Adrenal gland (tissue), 12 donors: ENCODE measurements around the gene NCOA1. TPM values are rescaled to one million over a fixed set of nuclear protein-coding genes. Genes with fewer than 3 reads are reported as not detected.
A peak's percentile ranks its signal among the peaks of the same experiment; 100 is the strongest.

Experiments
- DNase-seq, 7 donors: peaks; one replicate each; pipeline ENCODE4 v3.0.0-alpha.2; 2019 to 2020
- H3K27ac ChIP-seq, 5 donors: fragments of 200-600 bp; sonication (generic) in 4 of 5; 1 replicate in 3 of 5; 2 replicates in 2 of 5; pipeline versions ENCODE4 v1.5.1 to v1.8.0; 2016 to 2020; ENCODE audit warnings: mild to moderate bottlenecking in 1 of 5
- H3K27me3 ChIP-seq: fragments of 200-600 bp; 2 replicates; pipeline ENCODE4 v1.8.0; 2021
- H3K36me3 ChIP-seq, 2 donors: fragments of 200-600 bp; replicated peaks in 1 of 2; 1 replicate in 1 of 2; 2 replicates in 1 of 2; pipeline versions ENCODE4 v1.5.1 to v1.8.0; 2018 to 2022
- H3K4me1 ChIP-seq, 2 donors: fragments of 200-600 bp; replicated peaks in 1 of 2; 1 replicate in 1 of 2; 2 replicates in 1 of 2; pipeline versions ENCODE4 v1.5.1 to v1.8.0; 2018 to 2021
- H3K4me3 ChIP-seq, 4 donors: fragments of 200-600 bp; sonication (generic) in 3 of 4; one replicate each; pipeline ENCODE4 v1.5.1; 2016 to 2018
- H3K9me3 ChIP-seq, 3 donors: fragments of 200-600 bp; sonication (generic) in 1 of 3; replicated peaks in 1 of 3; 1 replicate in 2 of 3; 2 replicates in 1 of 3; pipeline versions ENCODE4 v1.5.1 to v1.8.0; 2016 to 2021
- POLR2A ChIP-seq, 2 donors: fragments of 450-650 bp; IDR thresholded peaks; one replicate each; pipeline ENCODE4 v1.6.1; 2017; ENCODE audit warnings: antibody characterized with exemption in 2 of 2, mild to moderate bottlenecking in 2 of 2, moderate library complexity in 1 of 2
- WGBS, 4 donors: extraction: QIAGEN DNeasy Blood & Tissue Kit in 2 of 4; methylation state at CpG; one replicate each; pipeline versions ENCODE4 v1.1.5 to v1.1.7; 2013 to 2017; 5-methylcytosine and 5-hydroxymethylcytosine counted together
- intact Hi-C, 2 donors: fragments of 100-400 bp; cut with DNase I; formaldehyde crosslinking; loops; one replicate each; pipeline versions ENCODE4 v1.14.1 to v1.15.0; 2022 to 2023
- polyA plus RNA-seq, 3 donors: library from polyadenylated mRNA; stranded (reverse); fragments of 200-250 nt in 2 of 3; fragments of 350-450 nt in 1 of 3; fragmentation: Illumina TruSeq in 1 of 3; extraction: RNeasy Lipid Tissue Mini Kit (QIAGEN cat#74804) in 1 of 3; gene quantifications; one replicate each; pipeline ENCODE4 v1.2.3, GENCODE V29; 2013 to 2014
- total RNA-seq, 9 donors: library from RNA; depleted of rRNA in 4 of 9; stranded (reverse); fragments of >200 nt in 4 of 9; fragments of 120-200 nt in 1 of 9; fragmentation: NEBNext Ultra II Directional in 1 of 9; extraction: Animal tissue kit (Norgen Biotek cat#: 25700) in 1 of 9; gene quantifications; one replicate each; pipeline versions ENCODE4 v1.1.0 to v1.2.4, GENCODE V29; 2013 to 2023
- TF ChIP-seq, protein P1 (sequence below), 6 experiments: fragments of 450-650 bp in 4 of 6; fragments of 200-600 bp in 2 of 6; sonication (generic) in 1 of 6; IDR thresholded peaks; 1 replicate in 5 of 6; 2 replicates in 1 of 6; pipeline versions ENCODE4 v1.5.1 to v1.8.0; 2016 to 2021; ENCODE audit warnings: antibody characterized with exemption in 6 of 6, mild to moderate bottlenecking in 2 of 6, moderate library complexity in 1 of 6
- donor health status: healthy with polysubstance abuse.
- donor health status: Bipolar disorder and iron deficiency.
- donor health status: DM: yes; HTN: yes; CAD: no.
- donor health status: DM: no; HTN: no; CAD: no.
- donor health status: DM: no; HTN: no; CAD: no.
- donor health status: DM: yes; HTN: yes; CAD: no.

The NCOA1 gene
- total and polyA plus RNA-seq, 12 donors, result 13.6 to 85.5 (median 43.6) TPM

GRCh38 chr2:24496959-24497358 lies 5.9 kb downstream of the NCOA1 start:
- Histone ChIP-seq H3K36me3 (no peaks in the 10 kb centered on the region), H3K9me3 (no peaks in the 10 kb centered on the region), H3K27me3 (no peaks in the 10 kb centered on the region), H3K4me3 (no peak overlapping the region), H3K27ac (no peak overlapping the region), H3K4me1 (peaks cover 7 to 51% of the 10 kb centered on the region in 2 donors)
- DNase-seq, result no peak
- WGBS, 4 donors, result 83 to 91% (median 85%) methylated on average over 4 of the region's 4 CpGs
- intact Hi-C loops, result loop anchor here in 1 of 2 donors (10.0 kb wide), 1 partner anchor 298 kb away; the partner anchor contains the start of genes CENPO and PTRHD1
- no peak for TF ChIP-seq POLR2A (IDR thresholded peaks at IDR 0.05)

DNA sequence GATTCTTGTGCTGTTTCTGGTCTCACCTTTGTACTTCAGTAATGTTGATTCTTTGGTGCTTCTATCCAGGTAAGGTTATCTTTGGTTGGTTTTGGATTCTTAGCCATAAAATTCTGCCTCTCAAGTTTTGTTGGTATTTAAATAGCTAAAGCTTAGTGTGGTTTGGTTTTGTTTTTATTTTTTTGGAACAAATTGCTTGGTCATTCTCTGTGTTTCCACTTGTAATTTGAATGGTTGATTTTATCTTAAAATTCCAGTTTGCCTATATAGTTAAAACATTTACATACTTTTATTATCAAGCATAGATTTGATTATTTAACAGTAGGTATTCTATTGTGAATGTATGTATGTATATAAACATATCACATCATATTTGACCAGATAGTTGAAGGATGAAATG lies 6.6 kb downstream of the NCOA1 start:
- no peaks in the 10 kb centered on the region for H3K36me3 ChIP-seq
- H3K4me3 ChIP-seq, result no peak overlapping the region
- no peak for TF ChIP-seq POLR2A (IDR thresholded peaks at IDR 0.05)
- intact Hi-C loops, result loop anchor here in 1 of 2 donors (10.0 kb wide), 1 partner anchor 297 kb away; the partner anchor contains the start of genes CENPO and PTRHD1
- H3K9me3 ChIP-seq, result no peaks in the 10 kb centered on the region
- H3K27me3 ChIP-seq, result no peaks in the 10 kb centered on the region
- H3K4me1 ChIP-seq, result peaks cover 7 to 55% of the 10 kb centered on the region in 2 donors
- peak overlapping the region in 1 of 5 donors; percentile 6 for H3K27ac ChIP-seq
- DNase-seq, result no peak

GRCh38 chr2:24498121-24498520 lies 7.1 kb downstream of the NCOA1 start:
- Histone ChIP-seq H3K9me3 (no peaks in the 10 kb centered on the region), H3K4me1 (peaks cover 4 to 53% of the 10 kb centered on the region in 2 donors), H3K27me3 (no peaks in the 10 kb centered on the region), H3K27ac (peak overlapping the region in 1 of 5 donors; percentile 6), H3K4me3 (no peak overlapping the region), H3K36me3 (no peaks in the 10 kb centered on the region)
- WGBS, 4 donors, result 85 to 88% (median 87%) methylated on average over 4 of the region's 4 CpGs
- TF ChIP-seq, protein P1, sequence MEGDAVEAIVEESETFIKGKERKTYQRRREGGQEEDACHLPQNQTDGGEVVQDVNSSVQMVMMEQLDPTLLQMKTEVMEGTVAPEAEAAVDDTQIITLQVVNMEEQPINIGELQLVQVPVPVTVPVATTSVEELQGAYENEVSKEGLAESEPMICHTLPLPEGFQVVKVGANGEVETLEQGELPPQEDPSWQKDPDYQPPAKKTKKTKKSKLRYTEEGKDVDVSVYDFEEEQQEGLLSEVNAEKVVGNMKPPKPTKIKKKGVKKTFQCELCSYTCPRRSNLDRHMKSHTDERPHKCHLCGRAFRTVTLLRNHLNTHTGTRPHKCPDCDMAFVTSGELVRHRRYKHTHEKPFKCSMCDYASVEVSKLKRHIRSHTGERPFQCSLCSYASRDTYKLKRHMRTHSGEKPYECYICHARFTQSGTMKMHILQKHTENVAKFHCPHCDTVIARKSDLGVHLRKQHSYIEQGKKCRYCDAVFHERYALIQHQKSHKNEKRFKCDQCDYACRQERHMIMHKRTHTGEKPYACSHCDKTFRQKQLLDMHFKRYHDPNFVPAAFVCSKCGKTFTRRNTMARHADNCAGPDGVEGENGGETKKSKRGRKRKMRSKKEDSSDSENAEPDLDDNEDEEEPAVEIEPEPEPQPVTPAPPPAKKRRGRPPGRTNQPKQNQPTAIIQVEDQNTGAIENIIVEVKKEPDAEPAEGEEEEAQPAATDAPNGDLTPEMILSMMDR (IDR thresholded peaks at IDR 0.05), result no peak
- TF ChIP-seq POLR2A (IDR thresholded peaks at IDR 0.05), result no peak
- intact Hi-C loops, result loop anchor here in 1 of 2 donors (10.0 kb wide), 1 partner anchor 297 kb away; the partner anchor contains the start of genes CENPO and PTRHD1
- DNase-seq, result no peak

DNA sequence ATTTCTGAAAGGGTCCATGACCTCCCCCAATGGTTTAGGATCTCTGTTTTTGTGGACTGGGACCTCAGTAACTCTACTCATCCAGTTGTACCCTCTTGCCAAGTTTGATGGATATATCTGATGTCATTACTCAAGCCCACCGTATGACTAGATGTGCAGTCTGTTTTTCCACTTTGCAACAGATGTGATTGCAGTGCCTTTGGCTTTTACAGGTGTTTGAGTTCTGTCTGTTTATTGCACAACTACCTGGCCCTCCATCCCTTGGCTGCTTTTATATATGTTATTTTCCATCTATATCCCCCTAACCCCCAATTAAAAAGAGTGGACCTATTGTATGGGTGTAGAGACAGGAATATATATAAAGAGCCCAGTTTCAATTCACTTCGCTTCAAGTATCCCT lies 10.8 kb downstream of the NCOA1 start:
- H3K27ac ChIP-seq, result no peak overlapping the region
- H3K9me3 ChIP-seq, result no peaks in the 10 kb centered on the region
- WGBS, 4 donors, result 75 to 90% (median 81%) methylated on average over 2 of the region's 2 CpGs
- intact Hi-C loops, result no loop called here
- peaks cover 0 to 23% of the 10 kb centered on the region in 2 donors for H3K4me1 ChIP-seq
- TF ChIP-seq, protein P1 (IDR thresholded peaks at IDR 0.05), result no peak
- no peak for TF ChIP-seq POLR2A (IDR thresholded peaks at IDR 0.05)
- no peaks in the 10 kb centered on the region for H3K27me3 ChIP-seq
- no peaks in the 10 kb centered on the region for H3K36me3 ChIP-seq
- DNase-seq, result no peak
- no peak overlapping the region for H3K4me3 ChIP-seq

DNA sequence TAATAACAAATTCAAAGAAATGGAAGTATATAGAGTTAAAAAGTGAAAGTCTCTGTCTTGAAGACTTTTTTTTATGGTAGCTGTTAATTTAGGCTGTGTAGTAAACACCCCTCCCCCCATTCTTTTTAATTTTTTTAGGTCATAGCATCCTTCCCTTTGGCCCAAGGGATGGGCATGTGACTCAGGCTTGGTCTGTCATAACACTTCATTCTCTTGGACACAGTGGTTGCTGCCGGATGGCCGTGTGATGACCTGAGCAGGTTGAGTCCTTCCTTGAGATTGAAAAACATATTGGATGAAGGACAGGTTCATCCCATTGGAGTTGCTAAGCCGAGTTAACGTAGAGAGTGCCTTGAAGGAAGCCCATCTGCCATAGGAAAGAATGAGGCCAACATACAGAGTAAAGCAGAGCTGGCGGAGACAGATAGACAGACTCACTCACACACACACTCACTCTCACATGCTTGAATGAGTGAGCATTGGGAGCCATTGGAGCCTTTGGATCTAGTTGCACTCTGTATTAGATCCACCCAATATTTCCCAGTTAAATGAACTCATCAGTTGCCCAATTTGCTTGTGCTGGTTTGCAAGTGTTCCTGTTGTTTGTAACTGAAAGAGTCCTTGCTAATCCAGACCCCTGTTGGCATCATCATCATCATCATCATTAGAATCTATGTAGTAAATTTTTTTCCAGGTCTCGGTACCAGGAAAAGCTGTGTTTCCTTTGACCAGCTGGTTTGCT lies 14.7 kb downstream of the NCOA1 start:
- peaks cover 9 to 28% of the 10 kb centered on the region in 2 donors for H3K4me1 ChIP-seq
- intact Hi-C loops, result no loop called here
- H3K4me3 ChIP-seq, result no peak overlapping the region
- DNase-seq, result no peak
- no peak overlapping the region for H3K27ac ChIP-seq
- no peaks in the 10 kb centered on the region for H3K27me3 ChIP-seq
- no peaks in the 10 kb centered on the region for H3K9me3 ChIP-seq
- H3K36me3 ChIP-seq, result no peaks in the 10 kb centered on the region
- WGBS, 4 donors, result 82 to 91% (median 86%) methylated on average over 6 of the region's 6 CpGs
- TF ChIP-seq, protein P1 (IDR thresholded peaks at IDR 0.05), result no peak
- TF ChIP-seq POLR2A (IDR thresholded peaks at IDR 0.05), result no peak
